Right ventricle myocardium inferior (tissue), 1 donor: Measurements from ENCODE around the gene LMX1B. TPM values are rescaled to one million over a fixed set of nuclear protein-coding genes. Genes with fewer than 3 reads are reported as not detected.
A peak's percentile ranks its signal among the peaks of the same experiment; 100 is the strongest.
"Not testable (repeated sequence)": the region's sequence is repeated elsewhere in the genome, so short reads cannot be mapped to it uniquely, and the experiment has no call there.

Source experiments
- ATAC-seq: fragments of 200-7000 bp; cut with Tn5 transposase; one replicate; pipeline ENCODE4 v1.9.1; 2020; ENCODE audit warnings: mild to moderate bottlenecking, moderate library complexity
- DNase-seq: peaks from one replicate; pipeline ENCODE4 v3.0.0; 2021; ENCODE audit errors: missing footprints
- intact Hi-C: fragments of 100-400 bp; cut with DNase I; formaldehyde crosslinking; loops from one replicate; pipeline ENCODE4 v1.11.0; 2022
- total RNA-seq: library from RNA; stranded (reverse); fragmentation: NEBNext Ultra II Directional; extraction: Animal tissue kit (Norgen Biotek cat#: 25700); gene quantifications from one replicate; pipeline ENCODE4 v1.2.1, GENCODE V29; 2021
- donor health status: DM: no; HTN: yes; CAD: no; lungs with severe emphysema.

Gene LMX1B
- total RNA-seq, 1 donor from 2014 or later: 1.2 TPM

- ATAC-seq (no peak), DNase-seq (no peak)
- intact Hi-C loops: no loop called here
Measured at GRCh38 chr9:126697330-126697729, 83.6 kb downstream of the LMX1B start.

GRCh38 chr9:126698251-126698650 is 84.5 kb downstream of the LMX1B start:
- intact Hi-C loops: no loop called here
- ATAC-seq (no peak), DNase-seq (no peak)

GRCh38 chr9:126698756-126699155 is 85.0 kb downstream of the LMX1B start:
- intact Hi-C loops: no loop called here
- no peak for ATAC-seq
- DNase-seq: no peak

GRCh38 chr9:126699401-126699881 is 85.7 kb downstream of the LMX1B start:
- DNase-seq: no peak
- ATAC-seq: no peak
- intact Hi-C loops: no loop called here

- DNase-seq (no peak), ATAC-seq (no peak)
- intact Hi-C loops: no loop called here
Measured at GRCh38 chr9:126700296-126700695, 86.6 kb downstream of the LMX1B start.

GRCh38 chr9:126700903-126701812 is 87.4 kb downstream of the LMX1B start:
- intact Hi-C loops: no loop called here
- ATAC-seq (no peak), DNase-seq (no peak)

GRCh38 chr9:126701813-126702140 is 88.0 kb downstream of the LMX1B start:
- ATAC-seq (no peak), DNase-seq (no peak)
- intact Hi-C loops: no loop called here

GRCh38 chr9:126702151-126703001 is 88.6 kb downstream of the LMX1B start:
- DNase-seq (no peak), ATAC-seq (no peak)
- intact Hi-C loops: no loop called here

- intact Hi-C loops: no loop called here
- DNase-seq (no peak), ATAC-seq (no peak)
Measured at GRCh38 chr9:126703002-126703865, 89.5 kb downstream of the LMX1B start.

- intact Hi-C loops: loop anchor here (1.0 kb wide), 1 partner anchor 77 kb away; no protein-coding TSS in a partner anchor
- no peak for ATAC-seq
- no peak for DNase-seq
Measured at GRCh38 chr9:126703866-126704156, 90.1 kb downstream of the LMX1B start.

GRCh38 chr9:126704157-126704891 is 90.6 kb downstream of the LMX1B start:
- DNase-seq (peak; percentile 39), ATAC-seq (peak; percentile 51)
- intact Hi-C loops: loop anchor here (1.0 kb wide), 1 partner anchor 77 kb away; no protein-coding TSS in a partner anchor

GRCh38 chr9:126704892-126705766 is 91.4 kb downstream of the LMX1B start:
- DNase-seq (peak; percentile 91), ATAC-seq (peak; percentile 71)

GRCh38 chr9:126705767-126706697 is 92.3 kb downstream of the LMX1B start:
- ATAC-seq (peak; percentile 45), DNase-seq (peak; percentile 88)
- intact Hi-C loops: no loop called here

More at GRCh38 chr9:126704892-126705766, 91.4 kb downstream of the LMX1B start:
- intact Hi-C loops: loop anchor here (1.0 kb wide), 1 partner anchor 76 kb away; no protein-coding TSS in a partner anchor

GRCh38 chr9:126706698-126707053 is 92.9 kb downstream of the LMX1B start:
- DNase-seq (peak; percentile 9), ATAC-seq (no peak)
- intact Hi-C loops: no loop called here

- DNase-seq: no peak
- intact Hi-C loops: no loop called here
- no peak for ATAC-seq
Measured at GRCh38 chr9:126707083-126707482, 93.4 kb downstream of the LMX1B start.

GRCh38 chr9:126707712-126708111 is 94.0 kb downstream of the LMX1B start:
- intact Hi-C loops, ATAC-seq: not testable (repeated sequence)
- peak; percentile 43 for DNase-seq
